Fibroblast of lung (primary cell): ENCODE results near the gene ERMAP. TPM values are rescaled to one million over a fixed set of nuclear protein-coding genes. Genes with fewer than 3 reads are reported as not detected.

Experiments
- DNase-seq, 2 donors: peaks; one replicate each; pipeline versions ENCODE4 v3.0.0 to v3.0.0-alpha.2; 2010; ENCODE audit warnings: low read depth in 2 of 2
- H2AFZ ChIP-seq: 2 replicates; pipeline ENCODE4 v1.5.1; 2012; ENCODE audit warnings: low read length, control low read depth, inconsistent platforms
- H3K27ac ChIP-seq: 2 replicates; pipeline ENCODE4 v1.5.1; 2011; ENCODE audit warnings: low read length, control low read depth; ENCODE audit not compliant: insufficient read depth
- H3K27me3 ChIP-seq: 2 replicates; pipeline ENCODE4 v1.5.1; 2011; ENCODE audit warnings: mild to moderate bottlenecking, low read length; ENCODE audit not compliant: control insufficient read depth, insufficient read depth
- H3K36me3 ChIP-seq: 2 replicates; pipeline ENCODE4 v1.5.1; 2011; ENCODE audit warnings: low read length; ENCODE audit not compliant: control insufficient read depth, insufficient read depth
- H3K4me1 ChIP-seq: 2 replicates; pipeline ENCODE4 v1.5.1; 2011; ENCODE audit warnings: low read length; ENCODE audit not compliant: control insufficient read depth, insufficient read depth; ENCODE audit errors: extremely low read depth
- H3K4me2 ChIP-seq: 2 replicates; pipeline ENCODE4 v1.5.1; 2011; ENCODE audit warnings: low read length, control low read depth; ENCODE audit not compliant: insufficient read depth; ENCODE audit errors: extremely low read depth
- H3K4me3 ChIP-seq, 4 experiments: fragments of 200-600 bp in 1 of 4; sonication (generic) in 1 of 4; replicated peaks in 1 of 4; 2 replicates each; pipeline ENCODE4 v1.5.1; 2011 to 2016; ENCODE audit warnings: low read length in 4 of 4, low read depth in 3 of 4, mild to moderate bottlenecking in 3 of 4, control low read depth in 2 of 4, inconsistent platforms in 1 of 4, mixed read lengths in 1 of 4; ENCODE audit not compliant: insufficient read depth in 1 of 4; ENCODE audit errors: control extremely low read depth in 1 of 4
- H3K79me2 ChIP-seq: 2 replicates; pipeline ENCODE4 v1.5.1; 2012; ENCODE audit warnings: mild to moderate bottlenecking, low read length, inconsistent platforms; ENCODE audit not compliant: control insufficient read depth, insufficient read depth
- H3K9ac ChIP-seq: 2 replicates; pipeline ENCODE4 v1.5.1; 2011; ENCODE audit warnings: mild to moderate bottlenecking, low read length, control low read depth; ENCODE audit not compliant: insufficient read depth
- H3K9me3 ChIP-seq: 2 replicates; pipeline ENCODE4 v1.5.1; 2012; ENCODE audit warnings: low read depth, low read length; ENCODE audit not compliant: control insufficient read depth, insufficient read depth
- H4K20me1 ChIP-seq: 2 replicates; pipeline ENCODE4 v1.5.1; 2011; ENCODE audit warnings: low read length; ENCODE audit not compliant: control insufficient read depth, insufficient read depth; ENCODE audit errors: extremely low read depth
- CTCF ChIP-seq, 2 donors: IDR thresholded peaks in 1 of 2; conservative IDR thresholded peaks in 1 of 2; 1 replicate in 1 of 2; 2 replicates in 1 of 2; pipeline ENCODE4 v1.5.1; 2011 to 2012; ENCODE audit warnings: low read length in 2 of 2, control low read depth in 1 of 2, inconsistent platforms in 1 of 2, low read depth in 1 of 2, mild to moderate bottlenecking in 1 of 2
- EZH2 ChIP-seq: IDR thresholded peaks from 2 replicates; pipeline ENCODE4 v1.5.1; 2012; ENCODE audit warnings: low read length, control low read depth, mild to moderate bottlenecking; ENCODE audit errors: missing control alignments
- polyA plus RNA-seq, 2 donors: library from polyadenylated mRNA; depleted of rRNA in 1 of 2; stranded (reverse) in 1 of 2; unstranded in 1 of 2; fragments of >200 nt; gene quantifications; 2 replicates each; pipeline ENCODE4 v1.2.1, GENCODE V29; 2011 to 2012; ENCODE audit warnings: missing spikeins in 1 of 2
- total RNA-seq: library from RNA; depleted of rRNA; stranded (reverse); fragments of >200 nt; gene quantifications from 2 replicates; pipeline ENCODE4 v1.2.1, GENCODE V29; 2014

ERMAP gene
- total and polyA plus RNA-seq, 2 donors (not counting 1 experiment from before 2014, with no cell fraction given) = 19.4 to 37.2 TPM

GRCh38 chr1:42891465-42892138, 74.7 kb downstream of the ERMAP start:
- TF ChIP-seq EZH2 (no peak), CTCF (conservative IDR thresholded peaks at IDR 0.05 in 1 of 2, IDR thresholded peaks at IDR 0.05 in 1 of 2; ENCODE audit: low read depth in 1 of 2, low read length in 2 of 2) (no peak)
- no peaks in the 10 kb centered on the region for H4K20me1 ChIP-seq
- no peaks in the 10 kb centered on the region for H3K4me1 ChIP-seq

More at GRCh38 chr1:42891465-42892138, 74.7 kb downstream of the ERMAP start:
- no peak for DNase-seq
- H3K36me3 ChIP-seq = no peaks in the 10 kb centered on the region
- no peak overlapping the region for H2AFZ ChIP-seq
- no peak overlapping the region for H3K9ac ChIP-seq
- no peaks in the 10 kb centered on the region for H3K9me3 ChIP-seq
- H3K4me3 ChIP-seq = no peak overlapping the region
- H3K79me2 ChIP-seq = no peaks in the 10 kb centered on the region
- no peak overlapping the region for H3K4me2 ChIP-seq
- no peak overlapping the region for H3K27ac ChIP-seq
- H3K27me3 ChIP-seq = no peaks in the 10 kb centered on the region

Other genes starting within 250 kb of the ERMAP start
- 13.1 and 19.0 TPM in 2 replicates for gene PPIH, start 158.7 kb upstream of the ERMAP start, total RNA-seq
- 32.3 and 56.5 TPM in 2 replicates for gene PPIH, start 158.7 kb upstream of the ERMAP start, polyA plus RNA-seq
- 500 and 795 TPM in 2 replicates for gene YBX1, start 134.7 kb upstream of the ERMAP start, total RNA-seq
- gene YBX1, start 134.7 kb upstream of the ERMAP start, polyA plus RNA-seq = 799 and 1,134 TPM in 2 replicates
- gene CLDN19, start 76.9 kb upstream of the ERMAP start, total RNA-seq = not detected in 2 replicates
- not detected in 2 replicates for gene CLDN19, start 76.9 kb upstream of the ERMAP start, polyA plus RNA-seq
- gene P3H1, start 50.1 kb upstream of the ERMAP start, total RNA-seq = 56.8 and 68.5 TPM in 2 replicates
- gene P3H1, start 50.1 kb upstream of the ERMAP start, polyA plus RNA-seq = 87.6 and 108 TPM in 2 replicates
- 4.4 and 5.9 TPM in 2 replicates for gene C1orf50, start 49.9 kb upstream of the ERMAP start, total RNA-seq
- gene C1orf50, start 49.9 kb upstream of the ERMAP start, polyA plus RNA-seq = 7.8 and 9.5 TPM in 2 replicates
- gene TMEM269, start 32.1 kb upstream of the ERMAP start, total RNA-seq = 0.17 TPM in 1 of 2 replicates, not detected in the other
- 0.06 and 0.10 TPM in 2 replicates for gene TMEM269, start 32.1 kb upstream of the ERMAP start, polyA plus RNA-seq
- gene SVBP, start 275 bp downstream of the ERMAP start, total RNA-seq = 21.6 and 24.9 TPM in 2 replicates
- 20.9 and 33.4 TPM in 2 replicates for gene SVBP, start 275 bp downstream of the ERMAP start, polyA plus RNA-seq
- 9.0 and 11.1 TPM in 2 replicates for gene ZNF691, start 29.5 kb downstream of the ERMAP start, total RNA-seq
- gene ZNF691, start 29.5 kb downstream of the ERMAP start, polyA plus RNA-seq = 5.8 TPM in 2 replicates
- gene SLC2A1, start 141.7 kb downstream of the ERMAP start, total RNA-seq = 17.2 and 56.5 TPM in 2 replicates
- 29.5 and 29.9 TPM in 2 replicates for gene SLC2A1, start 141.7 kb downstream of the ERMAP start, polyA plus RNA-seq